SKM-1 (cell line): ENCODE measurements around the gene RPS26.
A peak's percentile ranks its signal among the peaks of the same experiment; 100 is the strongest.
"Not testable (repeated sequence)": the region's sequence is repeated elsewhere in the genome, so short reads cannot be mapped to it uniquely, and the experiment has no call there.

Source experiments
- DNase-seq: peaks from one replicate; lab custom pipeline; 2025; ENCODE audit not compliant: unreplicated experiment; lab: John Stamatoyannopoulos, UW

The RPS26 gene

GRCh38 chr12:56077966-56078365, 36.2 kb downstream of the RPS26 start:
- not testable (repeated sequence) for DNase-seq

GRCh38 chr12:56078427-56078826, 36.7 kb downstream of the RPS26 start:
- DNase-seq = no peak

GRCh38 chr12:56078931-56079722, 37.4 kb downstream of the RPS26 start:
- DNase-seq = peak; percentile 4

GRCh38 chr12:56079723-56080555, 38.2 kb downstream of the RPS26 start, which contains the start of gene ERBB3:
TSS of gene ERBB3 (plus strand) at chr12:56080165. CDS start at chr12:56080301, 136 bp downstream.
- DNase-seq = peak; percentile 5

GRCh38 chr12:56080556-56081138, 38.9 kb downstream of the RPS26 start:
- no peak for DNase-seq

- DNase-seq = no peak
Measured at GRCh38 chr12:56081393-56082347, 40.0 kb downstream of the RPS26 start.

GRCh38 chr12:56082382-56082781, 40.7 kb downstream of the RPS26 start:
- no peak for DNase-seq

- DNase-seq = no peak
Measured at GRCh38 chr12:56082967-56083366, 41.2 kb downstream of the RPS26 start.

GRCh38 chr12:56084958-56085543, 43.3 kb downstream of the RPS26 start:
- no peak for DNase-seq

- DNase-seq = no peak
Measured at GRCh38 chr12:56086096-56086495, 44.4 kb downstream of the RPS26 start.

GRCh38 chr12:56086608-56087007, 44.9 kb downstream of the RPS26 start:
- DNase-seq = no peak

- no peak for DNase-seq
Measured at GRCh38 chr12:56087220-56087619, 45.5 kb downstream of the RPS26 start.
